Measurements from ENCODE around the gene SAA4. TPM values are rescaled to one million over a fixed set of nuclear protein-coding genes. Genes with fewer than 3 reads are reported as not detected.

The SAA4 gene
- total RNA-seq, 1 experiment from 2014 or later, result 7.2 TPM

- H3K27me3 Mint-ChIP-seq (ENCODE audit: unreplicated experiment), result no peaks in the 10 kb centered on the region
- CTCF ChIA-PET, result no interaction called here
- no peak for TF ChIP-seq CTCF (IDR thresholded peaks at IDR 0.05; ENCODE audit: unreplicated experiment)
- intact Hi-C loops (cut with micrococcal nuclease; ENCODE audit: unreplicated experiment), result no loop called here
- no TSS peak for BruUV-seq (replicated peaks)
- peaks cover 3% of the 10 kb centered on the region for H3K36me3 Mint-ChIP-seq (ENCODE audit: insufficient read depth, unreplicated experiment)
- H3K9me3 Mint-ChIP-seq (ENCODE audit: low read depth, unreplicated experiment), result no peaks in the 10 kb centered on the region
- peaks cover 21% of the 10 kb centered on the region for H3K4me1 Mint-ChIP-seq (ENCODE audit: low read depth, unreplicated experiment)
- no peak overlapping the region for H3K4me3 Mint-ChIP-seq (ENCODE audit: low read depth, unreplicated experiment)
- no peak overlapping the region for H3K27ac Mint-ChIP-seq (ENCODE audit: unreplicated experiment)
- DNase-seq, result no peak
Observed at GRCh38 chr11:18261721-18262120, 25.1 kb upstream of the SAA4 start.

DNA sequence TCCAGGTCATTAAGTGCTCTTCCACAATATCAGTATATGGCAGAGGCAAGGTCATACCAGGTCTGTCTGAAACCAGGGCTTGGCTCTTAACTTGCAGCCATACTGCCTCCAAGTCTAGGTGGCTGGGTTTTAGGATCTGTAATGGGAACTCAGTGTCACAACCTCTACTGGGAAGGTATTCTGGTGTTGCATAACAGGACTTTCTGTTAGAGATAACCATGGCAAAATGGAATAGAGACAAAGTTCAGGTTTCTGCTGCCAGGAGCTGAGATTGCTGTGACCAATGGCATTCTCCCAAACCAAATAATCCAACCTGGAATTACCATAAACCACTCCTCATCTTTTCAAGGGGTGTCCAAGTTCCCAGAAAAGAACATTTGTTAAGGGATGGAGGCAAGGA lies 22.7 kb upstream of the SAA4 start:
- no peaks in the 10 kb centered on the region for H3K27me3 Mint-ChIP-seq (ENCODE audit: unreplicated experiment)
- H3K9me3 Mint-ChIP-seq (ENCODE audit: low read depth, unreplicated experiment), result no peaks in the 10 kb centered on the region
- H3K27ac Mint-ChIP-seq (ENCODE audit: unreplicated experiment), result no peak overlapping the region
- DNase-seq, result no peak
- intact Hi-C loops (cut with micrococcal nuclease; ENCODE audit: unreplicated experiment), result no loop called here
- CTCF ChIA-PET, result no interaction called here
- BruUV-seq (replicated peaks), result no TSS peak
- TF ChIP-seq CTCF (IDR thresholded peaks at IDR 0.05; ENCODE audit: unreplicated experiment), result no peak
- H3K36me3 Mint-ChIP-seq (ENCODE audit: insufficient read depth, unreplicated experiment), result no peaks in the 10 kb centered on the region
- no peak overlapping the region for H3K4me3 Mint-ChIP-seq (ENCODE audit: low read depth, unreplicated experiment)
- peaks cover 8% of the 10 kb centered on the region for H3K4me1 Mint-ChIP-seq (ENCODE audit: low read depth, unreplicated experiment)

DNA sequence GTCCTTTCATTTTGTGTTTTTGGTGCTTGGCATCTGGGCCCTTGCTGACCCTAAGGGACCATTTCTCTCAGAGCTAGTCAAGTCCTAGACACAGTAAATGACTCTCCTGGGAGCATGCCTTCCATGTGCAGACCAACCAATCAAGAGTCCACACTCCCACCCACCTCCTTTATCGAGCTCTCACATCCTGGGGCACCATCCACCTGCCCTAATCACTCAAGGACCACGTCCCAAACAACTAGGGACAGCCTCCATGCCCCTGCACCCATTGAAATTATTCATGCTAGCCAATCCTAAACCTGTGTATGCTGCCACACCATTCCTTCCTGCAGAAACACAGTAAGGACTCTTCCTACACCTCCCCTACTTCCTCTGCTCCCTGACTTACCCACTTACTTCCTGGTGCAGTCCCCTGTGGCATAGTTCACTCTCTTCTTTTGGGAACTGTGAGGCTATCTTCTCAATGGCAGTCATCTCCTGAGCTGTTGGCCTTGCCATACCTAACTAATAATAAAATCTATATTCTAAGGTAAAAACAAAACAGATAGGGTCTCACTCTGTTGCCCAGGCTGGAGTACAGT lies 18.3 kb upstream of the SAA4 start:
- H3K9me3 Mint-ChIP-seq (ENCODE audit: low read depth, unreplicated experiment), result no peaks in the 10 kb centered on the region
- no peaks in the 10 kb centered on the region for H3K27me3 Mint-ChIP-seq (ENCODE audit: unreplicated experiment)
- intact Hi-C loops (cut with micrococcal nuclease; ENCODE audit: unreplicated experiment), result no loop called here
- CTCF ChIA-PET, result no interaction called here
- TF ChIP-seq CTCF (IDR thresholded peaks at IDR 0.05; ENCODE audit: unreplicated experiment), result no peak
- H3K36me3 Mint-ChIP-seq (ENCODE audit: insufficient read depth, unreplicated experiment), result no peaks in the 10 kb centered on the region
- H3K27ac Mint-ChIP-seq (ENCODE audit: unreplicated experiment), result no peak overlapping the region
- no TSS peak for BruUV-seq (replicated peaks)
- no peak overlapping the region for H3K4me3 Mint-ChIP-seq (ENCODE audit: low read depth, unreplicated experiment)
- DNase-seq, result no peak
- no peaks in the 10 kb centered on the region for H3K4me1 Mint-ChIP-seq (ENCODE audit: low read depth, unreplicated experiment)

- Mint-ChIP-seq H3K27me3 (ENCODE audit: unreplicated experiment) (no peaks in the 10 kb centered on the region), H3K4me3 (ENCODE audit: low read depth, unreplicated experiment) (no peak overlapping the region), H3K36me3 (ENCODE audit: insufficient read depth, unreplicated experiment) (no peaks in the 10 kb centered on the region), H3K27ac (ENCODE audit: unreplicated experiment) (no peak overlapping the region), H3K9me3 (ENCODE audit: low read depth, unreplicated experiment) (no peaks in the 10 kb centered on the region), H3K4me1 (ENCODE audit: low read depth, unreplicated experiment) (peaks cover 4% of the 10 kb centered on the region)
- TF ChIP-seq CTCF (IDR thresholded peaks at IDR 0.05; ENCODE audit: unreplicated experiment), result no peak
- BruUV-seq (replicated peaks), result no TSS peak
- intact Hi-C loops (cut with micrococcal nuclease; ENCODE audit: unreplicated experiment), result no loop called here
- DNase-seq, result no peak
- CTCF ChIA-PET, result interaction anchor here (1.7 kb wide), 1 partner anchor 10 kb away, joined by 5 read pairs; no protein-coding TSS in a partner anchor
Observed at GRCh38 chr11:18253778-18254338, 17.3 kb upstream of the SAA4 start.
